Measurements from ENCODE around the gene SETD2. TPM values are rescaled to one million over a fixed set of nuclear protein-coding genes. Genes with fewer than 3 reads are reported as not detected.

The SETD2 gene
- polyA plus RNA-seq, 1 of the 3 experiments (the other 2 are of a cell fraction) = 12.1 TPM

- Histone ChIP-seq H4K20me1 (ENCODE audit: insufficient read depth) (no peaks in the 10 kb centered on the region), H3K27me3 (ENCODE audit: insufficient read depth) (no peaks in the 10 kb centered on the region), H3K4me3 (ENCODE audit: low read depth in 2 of 2, low read length in 1 of 2) (no peak overlapping the region), H3K9ac (no peak overlapping the region), H3K27ac (ENCODE audit: low read depth in 2 of 2, low read length in 1 of 2) (no peak overlapping the region), H3K4me2 (no peak overlapping the region), H3K9me3 (no peaks in the 10 kb centered on the region), H3K36me3 (replicated peaks in 1 of 2; ENCODE audit: control insufficient read depth in 1 of 2, insufficient read depth in 2 of 2, low read length in 1 of 2) (peaks cover 8 to 46% of the 10 kb centered on the region in 2 experiments), H3K9me2 (no peaks in the 10 kb centered on the region), H3F3A (replicated peaks; ENCODE audit: insufficient read depth) (peaks cover 32% of the 10 kb centered on the region), H3K79me2 (ENCODE audit: insufficient read depth) (peaks cover 78% of the 10 kb centered on the region), H3K4me1 (ENCODE audit: control insufficient read depth in 1 of 2, insufficient read depth in 2 of 2, low read depth in 1 of 2, low read length in 1 of 2) (peaks cover 0 to 17% of the 10 kb centered on the region in 2 experiments; a peak in 1 of 4 replicates), H2AFZ (ENCODE audit: low read depth) (no peak overlapping the region)
- POLR2A ChIA-PET = no interaction called here
- 94% methylated on average over 9 of the region's 9 CpGs for WGBS (ENCODE audit: low lambda C conversion rate)
- no peak for TF ChIP-seq USF1 (IDR thresholded peaks at IDR 0.05; ENCODE audit: borderline replicate concordance, low read depth)
- TF ChIP-seq RFX5 (IDR thresholded peaks at IDR 0.05; ENCODE audit: low read length) = no peak
- no peak for TF ChIP-seq ZBTB33 (IDR thresholded peaks at IDR 0.05; ENCODE audit: borderline replicate concordance, low read depth)
- no peak for TF ChIP-seq REST (IDR thresholded peaks at IDR 0.05; ENCODE audit: low read depth, low read length)
- TF ChIP-seq NFIC (IDR thresholded peaks at IDR 0.05; ENCODE audit: borderline replicate concordance) = no peak
- TF ChIP-seq RAD21 (IDR thresholded peaks at IDR 0.05; ENCODE audit: low read length) = no peak
- no peak for TF ChIP-seq IRF3 (IDR thresholded peaks at IDR 0.05; ENCODE audit: low read depth, low read length)
- no peak for TF ChIP-seq TCF12 (IDR thresholded peaks at IDR 0.05)
- no peak for TF ChIP-seq CTCF (IDR thresholded peaks at IDR 0.05)
- TF ChIP-seq TEAD4 (IDR thresholded peaks at IDR 0.05; ENCODE audit: borderline replicate concordance, insufficient read depth) = no peak
- no peak for TF ChIP-seq GATA2 (CRISPR knock-in tag; IDR thresholded peaks at IDR 0.05)
- TF ChIP-seq MXI1 (IDR thresholded peaks at IDR 0.05; ENCODE audit: low read depth, low read length) = no peak
- no peak for TF ChIP-seq MEF2A (IDR thresholded peaks at IDR 0.05; ENCODE audit: borderline replicate concordance, low read depth)
- no peak for TF ChIP-seq MAX (IDR thresholded peaks at IDR 0.05; ENCODE audit: low read depth)
- TF ChIP-seq POLR2AphosphoS5 (IDR thresholded peaks at IDR 0.05; ENCODE audit: low read depth, low read length) = no peak
- TF ChIP-seq ELF1 (IDR thresholded peaks at IDR 0.05) = no peak
- no peak for TF ChIP-seq CHD2 (IDR thresholded peaks at IDR 0.05; ENCODE audit: low read length, partially characterized antibody)
- TF ChIP-seq JUND (IDR thresholded peaks at IDR 0.05) = no peak
- TF ChIP-seq SMC3 (IDR thresholded peaks at IDR 0.05; ENCODE audit: low read depth, low read length) = no peak
- no peak for TF ChIP-seq SIN3A (IDR thresholded peaks at IDR 0.05; ENCODE audit: borderline replicate concordance, low read depth, low read length)
- CTCF ChIA-PET = interaction anchor here (1.3 kb wide), 1 partner anchor 8 kb away, joined by 3 read pairs; no protein-coding TSS in a partner anchor
- no peak for DNase-seq
Observed at GRCh38 chr3:47109393-47109792, 54.5 kb downstream of the SETD2 start.
